ENCODE measurements around the gene MPZL3. TPM values are rescaled to one million over a fixed set of nuclear protein-coding genes. Genes with fewer than 3 reads are reported as not detected.
A peak's percentile ranks its signal among the peaks of the same experiment; 100 is the strongest.

The MPZL3 gene
- polyA plus RNA-seq, 1 of the 3 experiments (the other 2 are of a cell fraction) = 0.38 TPM

DNA sequence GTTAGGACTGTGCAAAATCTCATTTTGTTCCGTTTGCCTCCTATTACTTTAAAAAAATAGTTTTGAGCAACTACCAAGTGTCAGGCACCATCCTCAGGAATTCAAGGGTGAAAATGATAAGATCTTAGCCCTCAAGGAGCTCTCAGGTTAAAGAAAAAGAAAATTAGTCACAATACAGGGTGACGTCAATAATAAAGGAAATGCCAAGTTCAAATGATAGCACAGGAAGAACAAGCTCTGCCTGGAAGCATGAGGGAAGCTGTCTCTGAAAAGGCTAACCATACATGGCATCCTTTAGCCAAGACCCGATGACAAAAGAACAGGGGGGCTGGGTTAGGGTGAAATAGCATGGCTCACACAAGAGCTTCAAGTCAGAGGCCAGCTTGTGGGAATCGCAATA, 23.0 kb upstream of the MPZL3 start:
- ChIA-PET POLR2A (no interaction called here), CTCF (no interaction called here)
- peaks cover 0 to 3% of the 10 kb centered on the region in 2 experiments; a peak in 1 of 4 replicates for H3K4me1 ChIP-seq (ENCODE audit: control insufficient read depth in 1 of 2, insufficient read depth in 2 of 2, low read depth in 1 of 2, low read length in 1 of 2)
- peak overlapping the region; percentile 68; the same call in 1 of the 2 replicates for H2AFZ ChIP-seq (ENCODE audit: low read depth)
- H3K79me2 ChIP-seq (ENCODE audit: insufficient read depth) = no peaks in the 10 kb centered on the region
- no peaks in the 10 kb centered on the region for H3K27me3 ChIP-seq (ENCODE audit: insufficient read depth)
- no peaks in the 10 kb centered on the region for H3F3A ChIP-seq (replicated peaks; ENCODE audit: insufficient read depth)
- no peak overlapping the region for H3K9ac ChIP-seq
- no peaks in the 10 kb centered on the region for H3K9me2 ChIP-seq
- peak overlapping the region; percentile 19 for H3K4me2 ChIP-seq
- no peaks in the 10 kb centered on the region for H3K9me3 ChIP-seq
- 17% methylated on average over 4 of the region's 4 CpGs for WGBS (ENCODE audit: low lambda C conversion rate)
- H4K20me1 ChIP-seq (ENCODE audit: insufficient read depth) = no peaks in the 10 kb centered on the region
- H3K4me3 ChIP-seq (ENCODE audit: low read depth in 2 of 2, low read length in 1 of 2) = no peak overlapping the region
- H3K27ac ChIP-seq (ENCODE audit: low read depth in 2 of 2, low read length in 1 of 2) = no peak overlapping the region
- TF ChIP-seq, protein P1, sequence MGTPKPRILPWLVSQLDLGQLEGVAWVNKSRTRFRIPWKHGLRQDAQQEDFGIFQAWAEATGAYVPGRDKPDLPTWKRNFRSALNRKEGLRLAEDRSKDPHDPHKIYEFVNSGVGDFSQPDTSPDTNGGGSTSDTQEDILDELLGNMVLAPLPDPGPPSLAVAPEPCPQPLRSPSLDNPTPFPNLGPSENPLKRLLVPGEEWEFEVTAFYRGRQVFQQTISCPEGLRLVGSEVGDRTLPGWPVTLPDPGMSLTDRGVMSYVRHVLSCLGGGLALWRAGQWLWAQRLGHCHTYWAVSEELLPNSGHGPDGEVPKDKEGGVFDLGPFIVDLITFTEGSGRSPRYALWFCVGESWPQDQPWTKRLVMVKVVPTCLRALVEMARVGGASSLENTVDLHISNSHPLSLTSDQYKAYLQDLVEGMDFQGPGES (IDR thresholded peaks at IDR 0.05; ENCODE audit: low read depth, low read length) = no peak
- TF ChIP-seq GABPA (IDR thresholded peaks at IDR 0.05; ENCODE audit: low read depth) = peak; percentile 20; the same call in 1 of the 2 replicates
- H3K36me3 ChIP-seq (replicated peaks in 1 of 2; ENCODE audit: control insufficient read depth in 1 of 2, insufficient read depth in 2 of 2, low read length in 1 of 2) = no peaks in the 10 kb centered on the region
- no peak for DNase-seq

DNA sequence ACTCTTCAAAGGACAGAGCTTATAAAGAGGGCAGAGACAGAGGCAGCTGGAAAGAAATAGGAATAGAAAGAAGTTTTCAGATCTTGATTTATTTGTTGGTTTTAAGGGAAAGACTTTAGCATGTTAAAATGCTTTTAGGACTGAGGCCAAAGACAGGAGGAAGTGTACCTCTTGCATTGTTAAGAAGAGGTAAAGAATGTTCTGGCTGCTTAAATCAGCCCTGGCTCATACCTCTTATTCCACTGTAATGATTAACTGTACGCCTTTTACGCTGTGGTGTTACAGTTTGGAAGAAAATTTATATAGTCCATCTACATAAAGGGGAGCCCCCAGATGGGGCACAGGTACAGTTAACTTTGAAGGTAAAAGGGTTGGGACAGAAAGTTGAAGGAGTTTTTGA, 22.0 kb upstream of the MPZL3 start:
- no peak overlapping the region for H3K9ac ChIP-seq
- H3F3A ChIP-seq (replicated peaks; ENCODE audit: insufficient read depth) = no peaks in the 10 kb centered on the region
- H3K4me3 ChIP-seq (ENCODE audit: low read depth in 2 of 2, low read length in 1 of 2) = no peak overlapping the region
- no peaks in the 10 kb centered on the region for H4K20me1 ChIP-seq (ENCODE audit: insufficient read depth)
- no peaks in the 10 kb centered on the region for H3K9me3 ChIP-seq
- H3K36me3 ChIP-seq (replicated peaks in 1 of 2; ENCODE audit: control insufficient read depth in 1 of 2, insufficient read depth in 2 of 2, low read length in 1 of 2) = no peaks in the 10 kb centered on the region
- no peak for DNase-seq
- WGBS (ENCODE audit: low lambda C conversion rate) = 66% methylated on average over 2 of the region's 2 CpGs
- ChIA-PET CTCF (no interaction called here), POLR2A (no interaction called here)
- H3K9me2 ChIP-seq = no peaks in the 10 kb centered on the region
- H3K27me3 ChIP-seq (ENCODE audit: insufficient read depth) = no peaks in the 10 kb centered on the region; the same call in 1 of the 2 replicates
- no peak overlapping the region for H2AFZ ChIP-seq (ENCODE audit: low read depth)
- H3K79me2 ChIP-seq (ENCODE audit: insufficient read depth) = no peaks in the 10 kb centered on the region
- peaks cover 0 to 3% of the 10 kb centered on the region in 2 experiments; a peak in 1 of 4 replicates for H3K4me1 ChIP-seq (ENCODE audit: control insufficient read depth in 1 of 2, insufficient read depth in 2 of 2, low read depth in 1 of 2, low read length in 1 of 2)
- H3K27ac ChIP-seq (ENCODE audit: low read depth in 2 of 2, low read length in 1 of 2) = no peak overlapping the region
- H3K4me2 ChIP-seq = no peak overlapping the region
- TF ChIP-seq FOXM1 (IDR thresholded peaks at IDR 0.05; ENCODE audit: low read depth) (no peak), RFX5 (IDR thresholded peaks at IDR 0.05; ENCODE audit: low read length) (no peak), YY1 (IDR thresholded peaks at IDR 0.05; ENCODE audit: low read depth) (no peak), JUND (IDR thresholded peaks at IDR 0.05) (no peak), EP300 (IDR thresholded peaks at IDR 0.05; ENCODE audit: borderline replicate concordance in 1 of 2, low read depth in 1 of 2, low read length in 1 of 2) (no peak), NFIC (IDR thresholded peaks at IDR 0.05; ENCODE audit: borderline replicate concordance) (no peak), FOSL2 (IDR thresholded peaks at IDR 0.05; ENCODE audit: borderline replicate concordance, low read depth) (no peak), NRF1 (IDR thresholded peaks at IDR 0.05; ENCODE audit: low read depth, low read length) (no peak), EZH2phosphoT487 (IDR thresholded peaks at IDR 0.05; ENCODE audit: borderline replicate concordance, low read depth) (no peak), CHD2 (IDR thresholded peaks at IDR 0.05; ENCODE audit: low read length, partially characterized antibody) (no peak)
- TF ChIP-seq, protein P2, sequence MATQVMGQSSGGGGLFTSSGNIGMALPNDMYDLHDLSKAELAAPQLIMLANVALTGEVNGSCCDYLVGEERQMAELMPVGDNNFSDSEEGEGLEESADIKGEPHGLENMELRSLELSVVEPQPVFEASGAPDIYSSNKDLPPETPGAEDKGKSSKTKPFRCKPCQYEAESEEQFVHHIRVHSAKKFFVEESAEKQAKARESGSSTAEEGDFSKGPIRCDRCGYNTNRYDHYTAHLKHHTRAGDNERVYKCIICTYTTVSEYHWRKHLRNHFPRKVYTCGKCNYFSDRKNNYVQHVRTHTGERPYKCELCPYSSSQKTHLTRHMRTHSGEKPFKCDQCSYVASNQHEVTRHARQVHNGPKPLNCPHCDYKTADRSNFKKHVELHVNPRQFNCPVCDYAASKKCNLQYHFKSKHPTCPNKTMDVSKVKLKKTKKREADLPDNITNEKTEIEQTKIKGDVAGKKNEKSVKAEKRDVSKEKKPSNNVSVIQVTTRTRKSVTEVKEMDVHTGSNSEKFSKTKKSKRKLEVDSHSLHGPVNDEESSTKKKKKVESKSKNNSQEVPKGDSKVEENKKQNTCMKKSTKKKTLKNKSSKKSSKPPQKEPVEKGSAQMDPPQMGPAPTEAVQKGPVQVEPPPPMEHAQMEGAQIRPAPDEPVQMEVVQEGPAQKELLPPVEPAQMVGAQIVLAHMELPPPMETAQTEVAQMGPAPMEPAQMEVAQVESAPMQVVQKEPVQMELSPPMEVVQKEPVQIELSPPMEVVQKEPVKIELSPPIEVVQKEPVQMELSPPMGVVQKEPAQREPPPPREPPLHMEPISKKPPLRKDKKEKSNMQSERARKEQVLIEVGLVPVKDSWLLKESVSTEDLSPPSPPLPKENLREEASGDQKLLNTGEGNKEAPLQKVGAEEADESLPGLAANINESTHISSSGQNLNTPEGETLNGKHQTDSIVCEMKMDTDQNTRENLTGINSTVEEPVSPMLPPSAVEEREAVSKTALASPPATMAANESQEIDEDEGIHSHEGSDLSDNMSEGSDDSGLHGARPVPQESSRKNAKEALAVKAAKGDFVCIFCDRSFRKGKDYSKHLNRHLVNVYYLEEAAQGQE (IDR thresholded peaks at IDR 0.05; ENCODE audit: low read depth, low read length) = no peak
- TF ChIP-seq, protein P3, sequence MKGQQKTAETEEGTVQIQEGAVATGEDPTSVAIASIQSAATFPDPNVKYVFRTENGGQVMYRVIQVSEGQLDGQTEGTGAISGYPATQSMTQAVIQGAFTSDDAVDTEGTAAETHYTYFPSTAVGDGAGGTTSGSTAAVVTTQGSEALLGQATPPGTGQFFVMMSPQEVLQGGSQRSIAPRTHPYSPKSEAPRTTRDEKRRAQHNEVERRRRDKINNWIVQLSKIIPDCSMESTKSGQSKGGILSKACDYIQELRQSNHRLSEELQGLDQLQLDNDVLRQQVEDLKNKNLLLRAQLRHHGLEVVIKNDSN (IDR thresholded peaks at IDR 0.05; ENCODE audit: borderline replicate concordance, low read depth) = no peak
- TF ChIP-seq, protein P4, sequence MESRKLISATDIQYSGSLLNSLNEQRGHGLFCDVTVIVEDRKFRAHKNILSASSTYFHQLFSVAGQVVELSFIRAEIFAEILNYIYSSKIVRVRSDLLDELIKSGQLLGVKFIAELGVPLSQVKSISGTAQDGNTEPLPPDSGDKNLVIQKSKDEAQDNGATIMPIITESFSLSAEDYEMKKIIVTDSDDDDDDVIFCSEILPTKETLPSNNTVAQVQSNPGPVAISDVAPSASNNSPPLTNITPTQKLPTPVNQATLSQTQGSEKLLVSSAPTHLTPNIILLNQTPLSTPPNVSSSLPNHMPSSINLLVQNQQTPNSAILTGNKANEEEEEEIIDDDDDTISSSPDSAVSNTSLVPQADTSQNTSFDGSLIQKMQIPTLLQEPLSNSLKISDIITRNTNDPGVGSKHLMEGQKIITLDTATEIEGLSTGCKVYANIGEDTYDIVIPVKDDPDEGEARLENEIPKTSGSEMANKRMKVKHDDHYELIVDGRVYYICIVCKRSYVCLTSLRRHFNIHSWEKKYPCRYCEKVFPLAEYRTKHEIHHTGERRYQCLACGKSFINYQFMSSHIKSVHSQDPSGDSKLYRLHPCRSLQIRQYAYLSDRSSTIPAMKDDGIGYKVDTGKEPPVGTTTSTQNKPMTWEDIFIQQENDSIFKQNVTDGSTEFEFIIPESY (IDR thresholded peaks at IDR 0.05; ENCODE audit: borderline replicate concordance, low read depth) = no peak
- TF ChIP-seq, protein P5, sequence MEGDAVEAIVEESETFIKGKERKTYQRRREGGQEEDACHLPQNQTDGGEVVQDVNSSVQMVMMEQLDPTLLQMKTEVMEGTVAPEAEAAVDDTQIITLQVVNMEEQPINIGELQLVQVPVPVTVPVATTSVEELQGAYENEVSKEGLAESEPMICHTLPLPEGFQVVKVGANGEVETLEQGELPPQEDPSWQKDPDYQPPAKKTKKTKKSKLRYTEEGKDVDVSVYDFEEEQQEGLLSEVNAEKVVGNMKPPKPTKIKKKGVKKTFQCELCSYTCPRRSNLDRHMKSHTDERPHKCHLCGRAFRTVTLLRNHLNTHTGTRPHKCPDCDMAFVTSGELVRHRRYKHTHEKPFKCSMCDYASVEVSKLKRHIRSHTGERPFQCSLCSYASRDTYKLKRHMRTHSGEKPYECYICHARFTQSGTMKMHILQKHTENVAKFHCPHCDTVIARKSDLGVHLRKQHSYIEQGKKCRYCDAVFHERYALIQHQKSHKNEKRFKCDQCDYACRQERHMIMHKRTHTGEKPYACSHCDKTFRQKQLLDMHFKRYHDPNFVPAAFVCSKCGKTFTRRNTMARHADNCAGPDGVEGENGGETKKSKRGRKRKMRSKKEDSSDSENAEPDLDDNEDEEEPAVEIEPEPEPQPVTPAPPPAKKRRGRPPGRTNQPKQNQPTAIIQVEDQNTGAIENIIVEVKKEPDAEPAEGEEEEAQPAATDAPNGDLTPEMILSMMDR (IDR thresholded peaks at IDR 0.05) = no peak
- TF ChIP-seq, protein P1 (IDR thresholded peaks at IDR 0.05; ENCODE audit: low read depth, low read length) = no peak

All from SK-N-SH (cell line).